A549 treated with AZD9567 at 1 μM for 4 hours (cell line): ENCODE measurements around the gene SPATA2. TPM values are rescaled to one million over a fixed set of nuclear protein-coding genes. Genes with fewer than 3 reads are reported as not detected.

Source experiments
- total RNA-seq: library from RNA; stranded (reverse); fragments of 200-300 nt; extraction: Qiagen RNA extraction; gene quantifications from 5 replicates; pipeline ENCODE4 v1.2.3, GENCODE V29; 2022; ENCODE audit not compliant: insufficient read depth

Gene SPATA2, protein sequence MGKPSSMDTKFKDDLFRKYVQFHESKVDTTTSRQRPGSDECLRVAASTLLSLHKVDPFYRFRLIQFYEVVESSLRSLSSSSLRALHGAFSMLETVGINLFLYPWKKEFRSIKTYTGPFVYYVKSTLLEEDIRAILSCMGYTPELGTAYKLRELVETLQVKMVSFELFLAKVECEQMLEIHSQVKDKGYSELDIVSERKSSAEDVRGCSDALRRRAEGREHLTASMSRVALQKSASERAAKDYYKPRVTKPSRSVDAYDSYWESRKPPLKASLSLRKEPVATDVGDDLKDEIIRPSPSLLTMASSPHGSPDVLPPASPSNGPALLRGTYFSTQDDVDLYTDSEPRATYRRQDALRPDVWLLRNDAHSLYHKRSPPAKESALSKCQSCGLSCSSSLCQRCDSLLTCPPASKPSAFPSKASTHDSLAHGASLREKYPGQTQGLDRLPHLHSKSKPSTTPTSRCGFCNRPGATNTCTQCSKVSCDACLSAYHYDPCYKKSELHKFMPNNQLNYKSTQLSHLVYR
- 8.0 to 9.3 TPM (median 8.1 TPM) in 5 replicates for total RNA-seq

DNA sequence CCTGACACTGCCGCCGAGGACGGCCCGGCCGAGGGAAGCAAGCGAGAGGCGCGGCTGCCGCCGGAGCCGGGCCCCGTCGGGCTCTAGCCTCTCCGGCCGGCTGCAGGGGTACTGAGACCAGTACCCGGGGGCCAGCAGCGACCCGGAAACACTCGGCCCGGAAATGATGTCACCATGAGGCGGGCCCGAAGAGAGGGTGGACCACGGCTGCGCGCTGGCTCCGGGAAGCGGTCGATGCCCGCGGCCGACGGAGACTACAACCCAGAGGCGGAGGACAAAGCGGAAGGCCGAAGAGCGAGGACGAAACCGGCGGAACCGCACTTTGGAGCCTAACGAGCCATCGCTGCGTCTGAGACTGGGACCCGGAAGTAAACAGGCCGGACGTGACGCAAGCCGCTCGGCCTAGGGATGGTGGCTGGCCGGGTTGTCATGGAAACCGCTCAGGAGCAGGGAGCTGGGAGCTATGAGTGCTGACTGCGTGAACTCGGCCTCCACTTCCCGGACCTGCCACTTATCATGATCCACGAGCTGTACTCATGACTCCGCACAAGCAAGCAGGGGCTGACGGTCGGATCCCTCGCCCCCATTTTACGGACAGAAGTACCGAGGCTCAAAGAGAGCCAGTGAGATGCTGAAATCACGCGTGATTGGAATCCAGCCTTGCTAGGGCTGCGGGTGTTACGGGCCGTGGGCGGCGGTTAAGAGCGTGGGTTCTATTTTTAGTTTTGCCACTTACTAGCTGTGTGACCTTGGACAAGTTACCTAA lies at the start of gene SPATA2:
SPATA2 (minus strand) TSS at position 150 of the 766 bp plus-strand sequence. CDS start 7,039 bp downstream, outside the sequence.

DNA sequence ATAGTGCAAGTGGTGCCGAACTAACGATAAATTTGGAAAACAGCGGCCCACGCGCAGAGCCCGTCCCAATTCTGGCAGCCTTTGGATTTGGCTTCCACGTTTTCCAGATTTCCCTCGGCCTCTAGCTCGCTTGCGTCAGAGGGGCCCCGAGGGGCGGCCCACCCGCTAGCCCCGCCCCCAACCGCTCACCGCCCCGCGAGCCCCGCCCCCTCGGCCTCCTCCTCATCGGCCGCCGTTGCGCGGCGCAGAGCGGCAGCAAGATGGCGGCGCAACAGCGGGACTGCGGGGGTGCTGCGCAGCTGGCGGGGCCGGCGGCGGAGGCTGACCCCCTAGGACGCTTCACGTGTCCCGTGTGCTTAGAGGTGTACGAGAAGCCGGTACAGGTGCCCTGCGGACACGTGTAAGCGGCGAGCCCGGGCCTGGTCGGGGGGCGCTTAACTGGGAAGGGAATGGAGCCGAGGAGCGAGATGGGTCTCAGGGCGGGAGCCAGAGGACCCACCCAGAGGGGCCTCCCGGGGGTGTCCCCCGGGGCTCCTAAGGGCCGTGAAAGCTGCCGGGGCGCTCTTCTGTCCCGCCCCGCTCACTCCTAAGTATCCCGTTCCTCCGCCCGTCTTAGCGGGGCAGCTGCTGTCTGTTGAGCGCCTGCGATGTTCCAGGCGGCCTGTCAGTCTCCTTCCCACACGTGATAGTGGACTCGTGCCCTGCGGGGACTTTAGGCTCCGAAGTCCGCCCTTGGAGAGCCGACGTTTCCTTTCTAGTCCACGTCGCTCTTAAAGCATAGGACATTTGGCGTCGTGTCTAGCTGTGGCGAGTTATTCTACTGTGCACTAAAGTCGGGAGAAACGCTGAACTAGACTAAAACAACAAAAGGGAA lies 21.1 kb upstream of the SPATA2 start, which contains the start of gene RNF114:
RNF114 (plus strand) TSS at position 245 of the 874 bp plus-strand sequence; CDS start at position 261, 16 bp downstream.

Other genes starting within 250 kb of the SPATA2 start
- gene B4GALT5, start 201.7 kb downstream of the SPATA2 start, total RNA-seq = 48.6 to 68.1 TPM (median 58.0 TPM) in 5 replicates
- 6.3 to 8.5 TPM (median 8.1 TPM) in 5 replicates for gene SLC9A8, start 102.7 kb downstream of the SPATA2 start, total RNA-seq
- 59.0 to 67.5 TPM (median 62.5 TPM) in 5 replicates for gene RNF114, start 20.9 kb upstream of the SPATA2 start, total RNA-seq
- gene SNAI1, start 67.5 kb upstream of the SPATA2 start, total RNA-seq = 6.5 to 13.2 TPM (median 12.5 TPM) in 5 replicates
- gene UBE2V1, start 197.6 kb upstream of the SPATA2 start, total RNA-seq = 101 to 157 TPM (median 103 TPM) in 5 replicates
- gene PEDS1, start 238.2 kb upstream of the SPATA2 start, total RNA-seq = 46.7 to 53.5 TPM (median 50.4 TPM) in 5 replicates